H1 (cell line): ENCODE results near the gene ARNT2. TPM values are rescaled to one million over a fixed set of nuclear protein-coding genes. Genes with fewer than 3 reads are reported as not detected.

ENCODE experiments used
- CTCF ChIA-PET: fragments of 300-600 bp; sonication (Branson Sonifier 250); formaldehyde crosslinking; loops from one replicate; lab custom pipeline; 2021; ENCODE audit not compliant: partially characterized antibody; lab: Charles Lee
- POLR2A ChIA-PET: fragments of 300-600 bp; sonication (Branson Sonifier 250); formaldehyde crosslinking; loops from one replicate; lab custom pipeline; 2021; ENCODE audit warnings: inconsistent platforms; ENCODE audit not compliant: partially characterized antibody; lab: Charles Lee
- DNase-seq, 2 experiments: peaks; one replicate each; pipeline versions ENCODE4 v3.0.0 to v3.0.0-alpha.2; 2010 to 2022; ENCODE audit warnings: low spot score in 2 of 2, low read depth in 1 of 2, mixed read lengths in 1 of 2
- FAIRE-seq: peaks from 2 replicates; lab custom pipeline; 2011; peaks lifted over from hg19 to GRCh38; lab: Jason Lieb, UNC
- H2AFZ ChIP-seq: 2 replicates; pipeline ENCODE4 v1.8.1; 2012; ENCODE audit warnings: low read length, inconsistent platforms
- H2AK5ac ChIP-seq: 2 replicates; pipeline ENCODE4 v1.6.1; 2013; ENCODE audit warnings: low read depth, low read length
- H2BK120ac ChIP-seq: replicated peaks from 2 replicates; pipeline ENCODE3; 2013; ENCODE audit warnings: low read depth, low read length, inconsistent platforms
- H2BK12ac ChIP-seq: 2 replicates; pipeline ENCODE4 v1.6.1; 2013; ENCODE audit warnings: low read depth, low read length
- H2BK15ac ChIP-seq: 2 replicates; pipeline ENCODE4 v1.6.1; 2013; ENCODE audit warnings: low read length
- H2BK20ac ChIP-seq: 2 replicates; pipeline ENCODE4 v1.6.1; 2013; ENCODE audit warnings: low read length
- H2BK5ac ChIP-seq: 2 replicates; pipeline ENCODE4 v1.6.1; 2013; ENCODE audit warnings: low read depth, low read length
- H3K14ac ChIP-seq: 2 replicates; pipeline ENCODE4 v1.6.1; 2013; ENCODE audit warnings: inconsistent platforms; ENCODE audit not compliant: insufficient read length
- H3K18ac ChIP-seq: 2 replicates; pipeline ENCODE4 v1.6.1; 2013; ENCODE audit warnings: low read length; ENCODE audit errors: extremely low read depth
- H3K23ac ChIP-seq: 2 replicates; pipeline ENCODE4 v1.6.1; 2013; ENCODE audit warnings: inconsistent platforms; ENCODE audit not compliant: insufficient read length
- H3K23me2 ChIP-seq: 2 replicates; pipeline ENCODE4 v1.6.1; 2013; ENCODE audit warnings: low read depth, low read length
- H3K27ac ChIP-seq: 2 replicates; pipeline ENCODE4 v1.6.1; 2011; ENCODE audit warnings: low read depth, low read length, inconsistent platforms
- H3K27me3 ChIP-seq, 4 experiments: replicated peaks in 1 of 4; 1 replicate in 1 of 4; 2 replicates in 3 of 4; pipeline versions ENCODE4 v1.6.1 to v1.8.1; 2011 to 2013; ENCODE audit warnings: low read length in 3 of 4, mild to moderate bottlenecking in 3 of 4, inconsistent platforms in 2 of 4, mixed read lengths in 2 of 4, moderate library complexity in 1 of 4; ENCODE audit not compliant: control insufficient read depth in 3 of 4, insufficient read depth in 3 of 4; ENCODE audit errors: extremely low read depth in 1 of 4
- H3K36me3 ChIP-seq, 4 experiments: 2 replicates each; pipeline versions ENCODE4 v1.6.1 to v1.8.1; 2011 to 2013; ENCODE audit warnings: mild to moderate bottlenecking in 4 of 4, low read length in 3 of 4, moderate library complexity in 2 of 4, control low read depth in 1 of 4, inconsistent platforms in 1 of 4; ENCODE audit not compliant: insufficient read depth in 4 of 4, control insufficient read depth in 2 of 4
- H3K4ac ChIP-seq: replicated peaks from 2 replicates; pipeline ENCODE3; 2013; ENCODE audit warnings: low read length, low read depth, mixed read lengths, inconsistent platforms; ENCODE audit not compliant: insufficient read length
- H3K4me1 ChIP-seq, 4 experiments: replicated peaks in 1 of 4; 1 replicate in 1 of 4; 2 replicates in 3 of 4; pipeline versions ENCODE4 v1.6.1 to v1.8.1; 2011 to 2013; ENCODE audit warnings: low read length in 3 of 4, inconsistent platforms in 2 of 4, mixed read lengths in 1 of 4; ENCODE audit not compliant: insufficient read depth in 4 of 4, control insufficient read depth in 3 of 4
- H3K4me2 ChIP-seq, 2 experiments: 2 replicates each; pipeline versions ENCODE4 v1.6.1 to v1.8.1; 2011 to 2013; ENCODE audit warnings: low read depth in 2 of 2, low read length in 2 of 2, control low read depth in 1 of 2, inconsistent platforms in 1 of 2, mild to moderate bottlenecking in 1 of 2; ENCODE audit not compliant: insufficient read depth in 1 of 2
- H3K4me3 ChIP-seq, 4 experiments: fragments of 200-600, 300-600 bp in 1 of 4; sonication (generic), shearing (Covaris generic), sonication (Bioruptor Twin) in 1 of 4; 2 replicates each; pipeline versions ENCODE4 v1.5.1 to v1.8.1; 2011 to 2016; ENCODE audit warnings: low read length in 4 of 4, low read depth in 3 of 4, control low read depth in 2 of 4, inconsistent platforms in 2 of 4, mild to moderate bottlenecking in 2 of 4, mixed read lengths in 1 of 4, moderate library complexity in 1 of 4; ENCODE audit not compliant: insufficient read depth in 2 of 4; ENCODE audit errors: extremely low read depth in 1 of 4
- H3K56ac ChIP-seq: replicated peaks from 2 replicates; pipeline ENCODE3; 2013; ENCODE audit warnings: low read depth, mild to moderate bottlenecking, mixed read lengths, low read length, inconsistent platforms; ENCODE audit not compliant: insufficient read length
- H3K79me1 ChIP-seq: 2 replicates; pipeline ENCODE4 v1.6.1; 2013; ENCODE audit warnings: low read depth, low read length, control low read depth
- H3K79me2 ChIP-seq, 2 experiments: 2 replicates each; pipeline versions ENCODE4 v1.6.1 to v1.8.1; 2012 to 2013; ENCODE audit warnings: low read length in 2 of 2, mild to moderate bottlenecking in 2 of 2, inconsistent platforms in 1 of 2; ENCODE audit not compliant: insufficient read depth in 2 of 2, control insufficient read depth in 1 of 2
- H3K9ac ChIP-seq, 4 experiments: replicated peaks in 1 of 4; 1 replicate in 1 of 4; 2 replicates in 3 of 4; pipeline versions ENCODE4 v1.6.1 to v1.8.1; 2011 to 2013; ENCODE audit warnings: low read depth in 3 of 4, low read length in 3 of 4, control low read depth in 2 of 4, mild to moderate bottlenecking in 2 of 4, moderate library complexity in 2 of 4, inconsistent platforms in 1 of 4; ENCODE audit errors: extremely low read depth in 1 of 4
- H3K9me3 ChIP-seq, 2 experiments: 2 replicates each; pipeline versions ENCODE4 v1.6.1 to v1.8.1; 2012 to 2013; ENCODE audit warnings: mild to moderate bottlenecking in 2 of 2, moderate library complexity in 2 of 2, control low read depth in 1 of 2, inconsistent platforms in 1 of 2, low read depth in 1 of 2, low read length in 1 of 2, mixed read lengths in 1 of 2; ENCODE audit not compliant: insufficient read depth in 2 of 2
- H4K20me1 ChIP-seq, 2 experiments: replicated peaks in 1 of 2; 2 replicates each; pipeline versions ENCODE3 to v1.8.1; 2011 to 2013; ENCODE audit warnings: inconsistent platforms in 2 of 2, low read length in 2 of 2, mild to moderate bottlenecking in 1 of 2; ENCODE audit not compliant: insufficient read depth in 2 of 2, control insufficient read depth in 1 of 2
- H4K5ac ChIP-seq: 2 replicates; pipeline ENCODE4 v1.6.1; 2013; ENCODE audit warnings: low read length, low read depth, mixed read lengths, inconsistent platforms; ENCODE audit not compliant: insufficient read length
- H4K8ac ChIP-seq: 2 replicates; pipeline ENCODE4 v1.8.0; 2013; ENCODE audit warnings: mild to moderate bottlenecking, moderate library complexity, low read length, inconsistent platforms; ENCODE audit not compliant: insufficient read depth; ENCODE audit errors: extremely low read depth
- H4K91ac ChIP-seq: replicated peaks from 2 replicates; pipeline ENCODE3; 2013; ENCODE audit warnings: low read length, mixed read lengths, inconsistent platforms; ENCODE audit not compliant: insufficient read length
- CHD1 ChIP-seq: IDR thresholded peaks from 2 replicates; pipeline ENCODE4 v1.6.1; 2012; ENCODE audit warnings: low read depth, low read length, improper control_type of control experiment
- GTF2F1 ChIP-seq: IDR thresholded peaks from 2 replicates; pipeline ENCODE4 v1.6.1; 2012; ENCODE audit warnings: low read depth, low read length, improper control_type of control experiment, borderline replicate concordance
- MAX ChIP-seq: IDR thresholded peaks from 2 replicates; pipeline ENCODE4 v1.6.1; 2012; ENCODE audit warnings: inconsistent platforms
- WGBS, 2 experiments: shearing (Covaris generic) in 1 of 2; methylation state at CpG; one replicate each; pipeline versions ENCODE4 v1.1.6 to v1.1.7; 2013 to 2015; ENCODE audit warnings: low lambda C conversion rate in 2 of 2, mixed read lengths in 2 of 2, inconsistent platforms in 1 of 2, low coverage in 1 of 2, missing lambda C conversion rate in 1 of 2; ENCODE audit not compliant: insufficient replicate concordance in 2 of 2, insufficient coverage in 1 of 2, insufficient read length in 1 of 2; ENCODE audit errors: extremely low coverage in 1 of 2, missing lambda C conversion rate in 1 of 2; 5-methylcytosine and 5-hydroxymethylcytosine counted together
- polyA plus RNA-seq, 7 experiments: library from polyadenylated mRNA; depleted of rRNA in 3 of 7; stranded (reverse) in 5 of 7; unstranded in 2 of 7; fragments of >200 nt in 5 of 7; fragments of 200-250 nt in 2 of 7; gene quantifications; 1 replicate in 5 of 7; 2 replicates in 1 of 7; 4 replicates in 1 of 7; pipeline versions ENCODE4 v1.2.1 to v1.2.3, GENCODE V29; 2011 to 2013; ENCODE audit warnings: missing spikeins in 2 of 7, mixed read lengths in 2 of 7
- total RNA-seq: library from RNA; stranded (reverse); fragmentation: NEBNext Ultra II Directional; extraction: Animal tissue kit (Norgen Biotek cat#: 25700); gene quantifications from 2 replicates; pipeline ENCODE4 v1.2.1, GENCODE V29; 2021

Gene ARNT2
- total and polyA plus RNA-seq, 2 of the 8 experiments (the other 6 are each of a cell fraction or from before 2014, with no cell fraction given) = 9.5 to 14.6 TPM

DNA sequence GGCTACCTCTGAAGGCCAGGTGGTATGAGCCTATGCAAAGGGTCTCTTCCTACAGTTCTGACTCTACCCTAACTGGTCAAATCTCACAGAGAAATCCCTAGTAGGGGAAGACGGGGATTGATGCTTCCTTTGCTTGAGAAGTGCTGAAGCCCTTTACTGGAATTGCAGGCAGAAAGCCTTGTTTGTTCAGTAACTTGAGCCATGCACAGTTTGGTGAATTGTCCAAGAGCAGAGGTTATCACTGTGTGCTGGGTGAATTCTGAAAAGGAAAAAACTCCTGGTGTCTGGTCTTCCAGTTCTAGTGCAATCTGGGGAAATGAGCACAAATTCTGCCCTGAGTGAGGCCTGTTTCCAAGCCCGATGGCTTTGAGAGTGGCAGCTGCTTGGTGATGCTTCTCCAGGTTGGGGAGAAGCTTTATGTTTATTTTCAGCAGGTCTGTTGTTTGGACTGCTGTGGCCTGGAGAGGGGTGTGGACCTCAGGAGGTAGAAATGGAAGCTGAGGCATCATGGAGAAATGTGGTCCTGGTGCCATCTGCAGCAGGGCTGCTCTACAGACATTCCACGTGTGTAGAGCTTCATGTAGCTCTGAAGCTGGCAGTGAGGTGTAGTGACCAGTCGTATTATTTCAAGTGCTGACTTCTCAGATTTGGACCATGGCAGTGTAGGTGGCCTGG lies 60.9 kb downstream of the ARNT2 start:
- no peak for DNase-seq
- TF ChIP-seq MAX = no peak
- TF ChIP-seq GTF2F1 = no peak
- no peak for TF ChIP-seq CHD1
- H2BK5ac ChIP-seq = no peak overlapping the region

More for the DNA sequence above, 60.9 kb downstream of the ARNT2 start:
- peaks cover 0 to under 1% (median 0%) of the 10 kb centered on the region in 4 experiments; a peak in 1 of 8 replicates for H3K36me3 ChIP-seq
- H3K18ac ChIP-seq = no peak overlapping the region
- H2AFZ ChIP-seq = no peak overlapping the region
- H3K9ac ChIP-seq = no peak overlapping the region
- no peak overlapping the region for H3K4me3 ChIP-seq
- H3K4me2 ChIP-seq = no peak overlapping the region
- H2BK120ac ChIP-seq = no peak overlapping the region
- no peak for FAIRE-seq
- no peaks in the 10 kb centered on the region; the same call in 1 of the 2 replicates for H3K23me2 ChIP-seq
- H4K91ac ChIP-seq = no peak overlapping the region
- 0 out of 7 replicates have a peak, but pooled peaks cover 0 to 3% (median 0%) of the 10 kb centered on the region in 4 experiments for H3K4me1 ChIP-seq
- H2BK12ac ChIP-seq = no peak overlapping the region
- H2BK15ac ChIP-seq = no peak overlapping the region
- no peaks in the 10 kb centered on the region for H3K9me3 ChIP-seq
- H3K79me1 ChIP-seq = no peaks in the 10 kb centered on the region
- H3K4ac ChIP-seq = no peak overlapping the region
- no peak overlapping the region for H3K27ac ChIP-seq
- 73% methylated on average over 4 of the region's 4 CpGs; no CpG with 5 or more reads in 1 of the 2 experiments for WGBS, 2 experiments
- H2BK20ac ChIP-seq = no peak overlapping the region
- no peak overlapping the region for H4K5ac ChIP-seq
- no peak overlapping the region for H3K23ac ChIP-seq
- no peak overlapping the region for H2AK5ac ChIP-seq
- H3K14ac ChIP-seq = no peak overlapping the region
- H4K20me1 ChIP-seq = no peaks in the 10 kb centered on the region
- ChIA-PET POLR2A (no interaction called here), CTCF (interaction anchor here (0.7 to 21.1 kb wide), 6 partner anchors 10 to 314 kb away, joined by 3 to 187 read pairs (median 4); partner anchors contain the start of gene CEMIP)
- no peaks in the 10 kb centered on the region for H3K27me3 ChIP-seq
- no peak overlapping the region for H3K56ac ChIP-seq
- H4K8ac ChIP-seq = 0 out of 2 replicates have a peak overlapping the region, but pooled peaks have one; percentile 12
- H3K79me2 ChIP-seq = no peaks in the 10 kb centered on the region
